Stimulated activated naive CD4-positive, alpha-beta T cell treated with Interleukin-2 at 50 U/mL for 16 hours (primary cell): Measurements from ENCODE around the gene BTG4.

Experiments
- DNase-seq: peaks from one replicate; lab custom pipeline; 2025; lab: John Stamatoyannopoulos, UW

BTG4 gene

GRCh38 chr11:111454561-111455192, 57.5 kb downstream of the BTG4 start:
- DNase-seq = peak; percentile 19

DNA sequence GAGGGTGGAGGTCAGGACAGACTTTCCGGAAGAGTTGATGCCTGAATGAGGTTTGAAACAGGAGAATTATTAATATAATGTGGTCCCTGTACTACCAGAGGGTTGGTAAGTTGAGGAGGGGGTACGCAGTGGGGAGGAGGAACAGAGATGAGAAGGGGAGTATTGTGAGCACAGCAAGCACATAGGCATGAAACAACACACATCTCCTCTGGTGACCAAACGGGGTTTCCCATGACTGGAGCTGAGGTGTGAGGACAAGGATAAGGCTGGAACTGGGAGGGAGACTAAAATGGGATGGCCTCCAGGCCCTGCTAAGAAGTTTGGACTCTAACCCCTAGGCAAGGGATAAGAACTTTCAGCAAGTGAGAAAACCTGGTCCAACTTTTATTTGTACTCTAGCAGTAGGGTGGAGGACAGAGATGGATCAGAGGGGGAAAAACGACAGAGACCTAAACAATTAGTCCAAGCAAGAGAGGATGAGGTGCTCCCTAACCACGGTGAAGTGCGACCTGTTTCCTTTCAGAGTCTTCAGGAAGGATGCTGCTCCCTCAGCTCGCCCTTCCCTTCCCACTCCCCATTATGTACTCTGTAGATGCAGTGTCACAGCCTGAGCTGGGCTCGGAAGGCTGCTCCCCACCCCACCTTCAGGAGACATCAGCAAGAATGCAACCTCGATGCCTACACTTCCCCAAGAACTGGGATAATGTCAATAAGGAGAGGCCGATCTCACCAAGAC, 59.2 kb downstream of the BTG4 start:
- no peak for DNase-seq

DNA sequence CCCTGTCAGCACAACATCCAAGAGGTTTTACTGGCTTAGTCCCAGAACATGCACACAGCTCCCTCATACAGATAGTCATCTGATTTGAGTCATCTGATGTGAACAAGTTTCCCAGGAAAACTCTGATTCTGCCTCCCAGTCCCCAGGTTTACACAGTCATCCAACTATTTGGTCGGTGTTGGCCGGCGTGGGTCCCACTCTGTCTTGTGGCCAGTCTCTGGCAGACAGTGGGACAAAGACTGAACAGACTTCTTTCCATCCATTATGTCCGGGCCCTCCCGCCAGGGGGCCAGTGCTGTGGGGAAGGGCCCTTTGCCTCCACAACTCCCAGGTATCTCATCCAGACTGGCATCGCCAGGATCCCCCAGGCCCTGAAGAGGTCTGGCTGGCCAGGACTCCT, 60.0 kb downstream of the BTG4 start:
- no peak for DNase-seq

DNA sequence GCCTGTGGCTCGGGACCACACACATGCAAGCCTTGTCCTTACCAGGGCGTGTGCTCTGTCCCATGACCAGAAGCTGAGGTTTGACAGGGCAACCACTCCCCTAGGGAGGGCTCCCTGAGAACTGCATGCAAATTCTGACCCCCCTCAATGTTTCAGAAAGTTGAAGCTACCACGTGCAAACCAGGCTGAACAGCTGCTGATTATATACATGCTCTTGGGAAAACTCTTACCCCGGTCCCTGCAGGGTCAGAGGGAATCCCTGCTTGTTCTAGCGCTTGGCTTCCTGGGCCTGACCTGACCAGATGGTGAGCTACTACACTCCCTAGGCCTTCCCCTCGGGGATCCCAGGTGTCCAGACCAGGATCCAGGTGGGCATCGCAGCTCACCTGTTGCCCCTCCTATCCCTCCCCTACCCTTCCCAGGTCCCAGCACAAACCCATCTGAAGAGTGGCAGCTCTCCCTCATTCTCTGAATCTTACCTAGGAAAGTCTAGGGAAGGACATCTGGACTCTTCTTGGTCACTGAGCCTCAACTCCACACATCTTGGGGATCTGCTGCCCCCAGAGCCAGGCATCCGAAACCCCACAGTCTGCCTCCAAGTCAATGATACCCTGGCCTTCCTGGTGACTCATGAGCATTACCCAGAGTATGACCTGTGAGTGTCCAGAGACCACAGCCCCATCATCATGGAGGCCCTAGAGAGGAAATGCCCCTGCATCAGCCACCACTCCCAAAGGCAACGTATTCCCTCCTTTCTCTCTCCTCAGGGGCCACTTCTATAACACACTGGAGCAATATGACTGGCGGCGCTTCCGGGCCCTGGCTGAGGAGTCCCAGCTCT, 61.5 kb downstream of the BTG4 start:
- DNase-seq = no peak

DNA sequence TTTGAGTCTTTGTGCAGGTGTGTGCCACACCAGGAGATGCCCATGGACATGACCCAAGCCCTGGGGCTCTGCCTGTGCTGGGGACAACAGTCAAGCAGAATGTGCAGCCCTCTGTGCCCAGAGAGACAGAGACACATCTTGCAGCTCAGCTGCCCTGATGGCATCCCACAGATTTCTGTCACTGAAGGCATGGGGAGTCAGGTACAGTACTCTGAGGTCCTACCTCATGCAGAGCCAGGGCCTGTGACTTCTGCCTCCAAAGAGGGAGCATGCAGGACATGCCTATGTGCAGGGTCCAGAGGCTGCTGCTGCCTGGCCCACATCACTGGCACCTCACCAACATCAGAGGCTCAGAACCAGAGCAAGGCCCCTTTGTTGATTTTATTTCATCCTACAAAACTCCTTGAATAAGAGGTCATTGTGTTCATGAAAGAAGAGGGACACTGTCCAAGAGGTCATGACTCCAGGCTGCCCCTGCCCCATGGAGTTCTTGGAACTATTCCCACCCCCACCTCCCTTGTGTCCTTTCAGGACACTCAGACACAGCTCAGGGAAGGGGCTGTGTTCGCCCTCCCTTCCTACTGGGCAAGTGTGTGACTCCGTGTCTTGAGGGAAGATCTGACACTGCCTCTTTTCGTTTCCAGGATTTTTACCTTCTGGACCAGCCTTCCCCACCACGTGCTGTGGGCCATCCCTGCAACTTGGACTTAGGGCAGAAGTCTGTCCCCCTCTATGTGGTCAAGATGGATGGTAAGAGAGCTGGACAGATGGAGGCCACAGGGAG, 62.3 kb downstream of the BTG4 start:
- no peak for DNase-seq

- DNase-seq = no peak
These were observed 63.2 kb downstream of the BTG4 start for GRCh38 chr11:111448831-111449557.

DNA sequence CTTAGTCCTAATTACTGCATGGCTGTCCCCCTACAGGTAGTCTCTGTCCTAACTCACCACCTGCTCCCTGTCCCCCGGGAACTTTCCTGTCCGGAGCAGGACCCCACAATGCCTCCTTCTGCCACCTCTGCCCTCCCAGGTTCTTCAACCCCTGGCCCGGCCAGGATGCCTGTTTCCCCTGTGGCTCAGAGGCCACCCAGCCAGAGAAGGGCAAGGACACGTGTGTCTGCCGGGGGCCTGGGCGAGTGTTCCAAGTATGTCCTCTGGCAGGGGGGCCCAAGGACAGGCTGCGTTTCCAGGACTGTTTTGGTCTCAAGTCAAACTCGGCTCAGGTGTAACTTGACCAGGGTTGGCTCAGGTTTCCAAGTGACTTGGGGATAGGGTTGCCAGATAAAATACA, 63.8 kb downstream of the BTG4 start:
- no peak for DNase-seq

DNA sequence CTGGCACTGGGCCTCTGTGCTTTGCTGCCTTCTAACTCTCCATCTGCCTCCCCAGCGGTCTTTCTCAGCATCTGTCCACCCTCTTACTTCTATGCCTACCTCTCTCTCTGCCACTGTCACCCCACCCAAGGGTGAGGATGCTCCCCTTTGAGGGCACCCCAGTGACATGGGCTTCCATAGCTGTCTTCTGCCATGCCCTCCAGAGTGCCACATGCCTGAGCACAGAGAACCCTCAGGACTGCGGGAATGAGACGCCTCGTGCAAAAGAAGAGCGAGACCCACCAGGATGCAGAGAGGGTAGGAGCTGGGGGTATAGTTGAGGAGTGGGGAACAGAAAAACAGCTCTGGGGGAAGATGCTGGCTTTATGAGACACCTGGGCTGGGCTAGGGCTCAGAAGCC, 64.3 kb downstream of the BTG4 start:
- no peak for DNase-seq

- no peak for DNase-seq
These were observed 65.1 kb downstream of the BTG4 start for GRCh38 chr11:111447112-111447471.

DNA sequence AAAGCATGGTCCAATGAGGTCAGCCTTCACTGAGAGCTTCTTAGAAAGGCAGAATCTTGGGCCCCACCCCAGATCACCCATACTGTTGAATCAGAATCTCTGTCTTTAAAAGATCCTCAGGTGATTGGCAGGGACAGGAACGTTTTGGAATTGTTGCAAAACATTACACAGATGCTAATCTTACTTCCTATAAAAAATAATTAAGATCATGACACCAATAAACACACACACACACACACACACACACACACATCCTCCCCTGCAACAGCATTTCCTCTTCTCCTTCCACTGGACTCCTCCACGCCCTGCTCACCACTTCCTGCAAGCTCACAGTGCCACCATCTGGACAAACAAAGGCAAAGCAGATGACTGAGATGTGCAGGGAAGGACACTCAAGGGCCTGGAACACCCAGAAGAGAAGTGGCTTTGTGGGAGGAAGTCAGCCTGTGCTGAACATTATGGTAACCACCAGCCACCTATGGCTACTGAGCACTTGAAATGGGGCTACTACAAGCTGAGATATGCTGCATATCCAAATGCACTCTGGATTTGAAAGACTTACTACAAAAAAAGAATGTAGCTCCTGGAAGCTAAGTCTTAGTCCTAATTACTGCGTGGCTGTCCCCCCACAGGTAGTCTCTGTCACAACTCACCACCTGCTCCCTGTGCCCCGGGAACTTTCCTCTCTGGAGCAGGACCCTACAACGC, 65.6 kb downstream of the BTG4 start:
- peak; percentile 70 for DNase-seq

- DNase-seq = no peak
These were observed 66.6 kb downstream of the BTG4 start for GRCh38 chr11:111445586-111445985.
